HG03103 (cell line): ENCODE data around the gene RSPO1.

Experiments
- ATAC-seq: cut with Tn5 transposase; IDR thresholded peaks from one replicate; pipeline ENCODE4 v1.9.1; 2021; ENCODE audit warnings: low read depth; ENCODE audit not compliant: unreplicated experiment

The RSPO1 gene

GRCh38 chr1:37575692-37576091 is 59.0 kb downstream of the RSPO1 start:
- ATAC-seq: no peak

DNA sequence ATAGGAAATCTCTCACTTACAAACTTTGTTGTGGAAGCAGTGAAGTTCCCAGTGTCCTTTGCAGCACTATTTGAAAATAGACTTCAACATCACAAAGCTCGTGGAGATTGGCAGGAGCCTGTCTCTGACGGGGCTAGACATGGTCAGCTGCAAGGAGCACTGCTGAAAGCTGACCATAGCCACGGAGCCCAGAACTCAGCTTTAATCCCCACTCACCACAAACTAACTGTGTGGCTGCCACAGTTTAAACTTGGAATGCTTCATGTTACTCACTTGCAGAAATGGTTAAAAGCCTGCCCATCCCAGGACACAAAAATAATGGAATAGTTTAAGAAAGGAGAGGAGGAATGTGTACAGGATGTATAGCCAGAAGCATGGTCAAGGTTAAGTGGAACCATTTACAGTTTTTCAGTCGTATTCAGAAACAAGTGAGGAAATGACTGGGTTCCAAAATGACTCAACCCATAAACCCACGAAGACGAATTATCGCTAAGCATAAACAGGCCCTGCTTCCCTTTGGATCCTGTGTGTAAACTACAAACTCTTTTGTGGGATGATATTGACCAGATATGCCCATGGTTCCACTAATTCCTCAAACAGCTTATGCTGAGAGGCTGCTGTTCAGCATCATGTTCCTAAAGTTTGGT is 59.7 kb downstream of the RSPO1 start:
- ATAC-seq: no peak

- no peak for ATAC-seq
These were observed 64.0 kb downstream of the RSPO1 start for GRCh38 chr1:37570528-37571334.

- ATAC-seq: no peak
These were observed 67.7 kb downstream of the RSPO1 start for GRCh38 chr1:37567023-37567422.

DNA sequence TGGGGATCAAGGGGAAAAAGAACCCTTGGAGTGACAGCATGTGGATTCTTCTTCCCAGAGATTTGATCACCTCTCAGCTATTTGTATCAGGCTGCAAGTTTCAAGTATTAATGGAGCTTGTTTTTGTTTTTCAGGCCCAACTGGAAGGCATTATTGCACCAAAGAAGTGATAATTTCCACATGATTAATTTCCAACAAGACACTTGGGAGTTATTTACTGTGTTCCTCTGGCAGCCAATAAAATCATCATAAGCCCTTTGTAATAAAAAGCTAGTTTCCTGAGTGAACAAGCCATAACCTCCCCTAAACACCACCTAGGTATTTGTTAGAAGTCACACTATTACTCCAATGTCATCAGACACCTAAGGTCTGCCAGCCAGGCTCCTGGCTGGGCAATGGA is 69.8 kb downstream of the RSPO1 start:
- ATAC-seq: no peak

DNA sequence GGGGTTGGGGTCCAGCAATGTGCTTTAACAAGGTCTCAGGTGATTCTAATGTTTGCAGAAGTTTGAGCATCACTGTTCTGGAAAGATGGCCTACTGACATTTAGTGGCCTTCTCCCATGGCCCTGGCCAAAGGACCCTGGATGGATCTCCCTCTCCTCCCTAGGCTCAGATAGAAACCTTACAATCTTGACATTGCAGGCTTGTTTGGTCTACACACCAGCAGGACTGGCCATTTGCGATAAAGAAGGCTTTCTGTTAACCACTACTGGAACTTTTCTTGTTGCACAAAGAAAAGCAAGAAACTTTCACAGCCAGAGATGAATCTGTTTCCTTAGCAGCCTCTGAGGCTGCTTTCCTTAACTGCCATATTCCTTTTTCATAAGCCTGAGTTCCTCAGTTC is 71.7 kb downstream of the RSPO1 start:
- no peak for ATAC-seq
